Brain microvascular endothelial cell (primary cell): ENCODE measurements around the gene FOXP4.
A peak's percentile ranks its signal among the peaks of the same experiment; 100 is the strongest.

Source experiments
- DNase-seq: peaks from one replicate; pipeline ENCODE4 v3.0.0-alpha.2; 2020
- H3K27ac ChIP-seq: fragments of 250-450 bp; sonication (Bioruptor Pico); 2 replicates; pipeline ENCODE4 v1.5.1; 2020; ENCODE audit warnings: mild to moderate bottlenecking, moderate library complexity
- H3K27me3 ChIP-seq: fragments of 250-450 bp; sonication (Bioruptor Pico); replicated peaks from 2 replicates; pipeline ENCODE4 v1.5.1; 2020; ENCODE audit warnings: mild to moderate bottlenecking
- H3K36me3 ChIP-seq: fragments of 250-450 bp; sonication (Bioruptor Pico); replicated peaks from 2 replicates; pipeline ENCODE4 v1.5.1; 2020; ENCODE audit warnings: mild to moderate bottlenecking
- H3K4me3 ChIP-seq: 2 replicates; pipeline ENCODE4 v1.5.1; 2011; ENCODE audit warnings: low read depth, mild to moderate bottlenecking, control low read depth, low read length, moderate library complexity
- CTCF ChIP-seq: IDR thresholded peaks from 2 replicates; pipeline ENCODE4 v1.5.1; 2011; ENCODE audit warnings: low read depth, mild to moderate bottlenecking, moderate library complexity, low read length, control low read depth, inconsistent platforms; ENCODE audit errors: missing control alignments
- in situ Hi-C: cut with HindIII; loops from 2 replicates; pipeline ENCODE4 v1.10.0; 2017; ENCODE audit warnings: low sequenced_read_pairs, low pct_ligation_motif_present

The FOXP4 gene

GRCh38 chr6:41548098-41548840 lies 2.1 kb downstream of the FOXP4 start:
- Histone ChIP-seq H3K36me3 (peaks cover 2% of the 10 kb centered on the region), H3K4me3 (peak overlapping the region; percentile 80), H3K27ac (no peak overlapping the region), H3K27me3 (no peaks in the 10 kb centered on the region)
- TF ChIP-seq CTCF, result no peak
- in situ Hi-C loops, result no loop called here
- DNase-seq, result no peak

- H3K4me3 ChIP-seq, result no peak overlapping the region
These were observed 2.9 kb downstream of the FOXP4 start for GRCh38 chr6:41548841-41549642.

GRCh38 chr6:41549673-41550072 lies 3.5 kb downstream of the FOXP4 start:
- no peaks in the 10 kb centered on the region for H3K27me3 ChIP-seq
- H3K36me3 ChIP-seq, result peaks cover 2% of the 10 kb centered on the region
- in situ Hi-C loops, result no loop called here
- TF ChIP-seq CTCF, result no peak
- H3K27ac ChIP-seq, result no peak overlapping the region
- no peak for DNase-seq
- no peak overlapping the region for H3K4me3 ChIP-seq

More at GRCh38 chr6:41548841-41549642, 2.9 kb downstream of the FOXP4 start:
- in situ Hi-C loops, result no loop called here
- DNase-seq, result no peak
- peaks cover 2% of the 10 kb centered on the region for H3K36me3 ChIP-seq
- no peak overlapping the region for H3K27ac ChIP-seq
- TF ChIP-seq CTCF, result no peak
- H3K27me3 ChIP-seq, result no peaks in the 10 kb centered on the region

- TF ChIP-seq CTCF, result no peak
- in situ Hi-C loops, result no loop called here
- DNase-seq, result no peak
- Histone ChIP-seq H3K27ac (no peak overlapping the region), H3K4me3 (no peak overlapping the region), H3K27me3 (no peaks in the 10 kb centered on the region), H3K36me3 (peaks cover 2% of the 10 kb centered on the region)
These were observed 5.0 kb downstream of the FOXP4 start for GRCh38 chr6:41551086-41551700.

GRCh38 chr6:41551857-41552256 lies 5.7 kb downstream of the FOXP4 start:
- no peak overlapping the region for H3K4me3 ChIP-seq
- in situ Hi-C loops, result no loop called here
- no peak for DNase-seq
- H3K27me3 ChIP-seq, result no peaks in the 10 kb centered on the region
- peaks cover 2% of the 10 kb centered on the region for H3K36me3 ChIP-seq
- no peak for TF ChIP-seq CTCF
- no peak overlapping the region for H3K27ac ChIP-seq
